HepG2 (cell line): ENCODE results near the gene MRPL20.

ENCODE experiments used
- CTCF ChIP-seq: sonication (generic); formaldehyde crosslinking; IDR thresholded peaks from 2 replicates; pipeline ENCODE4 v1.5.0; 2020; ENCODE audit warnings: mild to moderate bottlenecking, missing genetic modification reagents, moderate library complexity
- TF ChIP-seq, protein P1 (sequence below): sonication (generic); formaldehyde crosslinking; IDR thresholded peaks from 2 replicates; pipeline ENCODE4 v1.4.0; 2020; ENCODE audit warnings: missing genetic modification reagents, borderline replicate concordance

DNA sequence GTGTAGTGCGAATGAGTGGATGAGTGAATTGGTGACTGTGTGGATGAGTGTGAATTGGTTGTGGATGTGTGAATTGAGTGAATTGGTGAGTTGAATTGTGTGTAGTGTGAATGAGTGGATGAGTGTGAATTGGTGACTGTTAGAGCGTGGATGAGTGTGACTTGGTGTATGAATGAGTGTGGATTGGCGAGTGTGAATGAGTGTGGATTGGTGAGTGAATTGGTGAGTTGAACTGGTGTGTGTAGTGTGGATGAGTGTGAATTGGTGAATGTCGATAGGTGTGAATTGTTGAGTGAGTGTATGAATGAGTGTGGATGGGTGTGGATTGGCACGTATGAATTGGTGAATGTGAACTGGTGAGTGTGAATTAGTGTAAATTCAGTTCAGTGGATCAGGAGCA, 39.8 kb downstream of the MRPL20 start:
- TF ChIP-seq, protein P1, sequence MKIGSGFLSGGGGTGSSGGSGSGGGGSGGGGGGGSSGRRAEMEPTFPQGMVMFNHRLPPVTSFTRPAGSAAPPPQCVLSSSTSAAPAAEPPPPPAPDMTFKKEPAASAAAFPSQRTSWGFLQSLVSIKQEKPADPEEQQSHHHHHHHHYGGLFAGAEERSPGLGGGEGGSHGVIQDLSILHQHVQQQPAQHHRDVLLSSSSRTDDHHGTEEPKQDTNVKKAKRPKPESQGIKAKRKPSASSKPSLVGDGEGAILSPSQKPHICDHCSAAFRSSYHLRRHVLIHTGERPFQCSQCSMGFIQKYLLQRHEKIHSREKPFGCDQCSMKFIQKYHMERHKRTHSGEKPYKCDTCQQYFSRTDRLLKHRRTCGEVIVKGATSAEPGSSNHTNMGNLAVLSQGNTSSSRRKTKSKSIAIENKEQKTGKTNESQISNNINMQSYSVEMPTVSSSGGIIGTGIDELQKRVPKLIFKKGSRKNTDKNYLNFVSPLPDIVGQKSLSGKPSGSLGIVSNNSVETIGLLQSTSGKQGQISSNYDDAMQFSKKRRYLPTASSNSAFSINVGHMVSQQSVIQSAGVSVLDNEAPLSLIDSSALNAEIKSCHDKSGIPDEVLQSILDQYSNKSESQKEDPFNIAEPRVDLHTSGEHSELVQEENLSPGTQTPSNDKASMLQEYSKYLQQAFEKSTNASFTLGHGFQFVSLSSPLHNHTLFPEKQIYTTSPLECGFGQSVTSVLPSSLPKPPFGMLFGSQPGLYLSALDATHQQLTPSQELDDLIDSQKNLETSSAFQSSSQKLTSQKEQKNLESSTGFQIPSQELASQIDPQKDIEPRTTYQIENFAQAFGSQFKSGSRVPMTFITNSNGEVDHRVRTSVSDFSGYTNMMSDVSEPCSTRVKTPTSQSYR (CRISPR knock-in tag), result no peak
- TF ChIP-seq CTCF (CRISPR knock-in tag), result no peak
